ENCODE data around the gene PRPF38A.

DNA sequence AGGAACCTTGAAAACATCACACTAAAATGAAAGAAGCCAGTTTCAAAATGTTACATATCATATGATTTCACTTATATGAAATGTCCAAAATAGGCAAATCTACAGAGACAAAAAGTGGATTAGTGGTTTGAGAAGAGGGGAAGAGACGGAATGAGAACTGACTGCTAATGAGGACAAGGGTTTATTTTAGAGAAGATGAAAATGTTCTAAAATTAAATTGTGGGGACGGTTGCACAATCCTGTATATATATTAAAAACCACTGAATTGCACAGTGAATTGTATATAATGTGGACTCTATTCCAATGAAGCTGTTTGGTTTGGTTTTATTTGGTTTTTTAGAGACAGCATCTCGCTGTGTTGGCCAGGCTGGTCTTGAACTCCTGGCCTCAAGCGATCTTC, 35.6 kb downstream of the PRPF38A start:
- TF ChIP-seq, protein P1, sequence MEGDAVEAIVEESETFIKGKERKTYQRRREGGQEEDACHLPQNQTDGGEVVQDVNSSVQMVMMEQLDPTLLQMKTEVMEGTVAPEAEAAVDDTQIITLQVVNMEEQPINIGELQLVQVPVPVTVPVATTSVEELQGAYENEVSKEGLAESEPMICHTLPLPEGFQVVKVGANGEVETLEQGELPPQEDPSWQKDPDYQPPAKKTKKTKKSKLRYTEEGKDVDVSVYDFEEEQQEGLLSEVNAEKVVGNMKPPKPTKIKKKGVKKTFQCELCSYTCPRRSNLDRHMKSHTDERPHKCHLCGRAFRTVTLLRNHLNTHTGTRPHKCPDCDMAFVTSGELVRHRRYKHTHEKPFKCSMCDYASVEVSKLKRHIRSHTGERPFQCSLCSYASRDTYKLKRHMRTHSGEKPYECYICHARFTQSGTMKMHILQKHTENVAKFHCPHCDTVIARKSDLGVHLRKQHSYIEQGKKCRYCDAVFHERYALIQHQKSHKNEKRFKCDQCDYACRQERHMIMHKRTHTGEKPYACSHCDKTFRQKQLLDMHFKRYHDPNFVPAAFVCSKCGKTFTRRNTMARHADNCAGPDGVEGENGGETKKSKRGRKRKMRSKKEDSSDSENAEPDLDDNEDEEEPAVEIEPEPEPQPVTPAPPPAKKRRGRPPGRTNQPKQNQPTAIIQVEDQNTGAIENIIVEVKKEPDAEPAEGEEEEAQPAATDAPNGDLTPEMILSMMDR (conservative IDR thresholded peaks at IDR 0.05; ENCODE audit: low read depth, low read length): no peak
- no peak for TF ChIP-seq SMC3 (IDR thresholded peaks at IDR 0.05; ENCODE audit: low read depth, low read length)
- TF ChIP-seq, protein P2, sequence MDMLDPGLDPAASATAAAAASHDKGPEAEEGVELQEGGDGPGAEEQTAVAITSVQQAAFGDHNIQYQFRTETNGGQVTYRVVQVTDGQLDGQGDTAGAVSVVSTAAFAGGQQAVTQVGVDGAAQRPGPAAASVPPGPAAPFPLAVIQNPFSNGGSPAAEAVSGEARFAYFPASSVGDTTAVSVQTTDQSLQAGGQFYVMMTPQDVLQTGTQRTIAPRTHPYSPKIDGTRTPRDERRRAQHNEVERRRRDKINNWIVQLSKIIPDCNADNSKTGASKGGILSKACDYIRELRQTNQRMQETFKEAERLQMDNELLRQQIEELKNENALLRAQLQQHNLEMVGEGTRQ (IDR thresholded peaks at IDR 0.05; ENCODE audit: low read depth, low read length): no peak
